GM12878 (cell line): ENCODE data around the gene VMAC. TPM values are rescaled to one million over a fixed set of nuclear protein-coding genes. Genes with fewer than 3 reads are reported as not detected.

ENCODE experiments used
- ATAC-seq: fragments of 200-7000 bp; cut with Tn5 transposase; 3 replicates; pipeline ENCODE4 v1.9.1; 2020; ENCODE audit warnings: mild to moderate bottlenecking, moderate library complexity
- BruUV-seq: library from RNA; stranded (reverse); fragments of 400-500 nt; replicated peaks from 2 replicates; lab custom pipeline; 2021; lab: Mats Ljungman, UMichigan
- CTCF ChIA-PET: fragments of 300-600 bp; sonication (Branson Sonifier 250); formaldehyde crosslinking; extraction: SDS; loops from one replicate; lab custom pipeline; 2021; ENCODE audit warnings: inconsistent platforms; lab: Yijun Ruan, JAX
- POLR2A ChIA-PET: fragments of 350-600 bp; formaldehyde crosslinking; extraction: SDS; loops from one replicate; lab custom pipeline; 2021; ENCODE audit warnings: inconsistent platforms; lab: Charles Lee
- RAD21 ChIA-PET: fragments of 300-600 bp; sonication (Branson Sonifier 250); formaldehyde crosslinking; loops from one replicate; lab custom pipeline; 2023; ENCODE audit warnings: antibody characterized with exemption; ENCODE audit not compliant: unreplicated experiment; lab: Charles Lee
- SMC1A ChIA-PET: fragments of 300-600 bp; sonication (Branson Sonifier 250); formaldehyde crosslinking; loops from one replicate; lab custom pipeline; 2023; ENCODE audit not compliant: unreplicated experiment, uncharacterized antibody; lab: Charles Lee
- DNase-seq: peaks from one replicate; pipeline ENCODE4 v3.0.0-alpha.2; 2011; ENCODE audit warnings: low read depth, low spot score
- FAIRE-seq: peaks from 3 replicates; lab custom pipeline; 2011; peaks lifted over from hg19 to GRCh38; lab: Jason Lieb, UNC
- H2AFZ ChIP-seq: 2 replicates; pipeline ENCODE4 v1.6.0; 2011; ENCODE audit warnings: low read depth, low read length, control low read depth; ENCODE audit not compliant: control insufficient read depth
- H3K27ac ChIP-seq: 2 replicates; pipeline ENCODE4 v1.5.1; 2011; ENCODE audit warnings: control low read depth; ENCODE audit not compliant: control insufficient read depth, insufficient read depth
- H3K27me3 ChIP-seq, 2 experiments: replicated peaks in 1 of 2; 2 replicates each; pipeline versions ENCODE4 v1.6.0 to v1.6.1; 2011; ENCODE audit warnings: low read length in 1 of 2; ENCODE audit not compliant: control insufficient read depth in 2 of 2, insufficient read depth in 2 of 2
- H3K36me3 ChIP-seq, 2 experiments: 2 replicates each; pipeline ENCODE4 v1.5.1; 2011; ENCODE audit warnings: low read length in 1 of 2; ENCODE audit not compliant: control insufficient read depth in 2 of 2, insufficient read depth in 2 of 2
- H3K4me1 ChIP-seq: 2 replicates; pipeline ENCODE4 v1.6.1; 2011; ENCODE audit warnings: mild to moderate bottlenecking, low read length, moderate library complexity, mixed read lengths; ENCODE audit not compliant: control insufficient read depth, insufficient read depth
- H3K4me2 ChIP-seq: 2 replicates; pipeline ENCODE4 v1.6.0; 2011; ENCODE audit warnings: control low read depth; ENCODE audit not compliant: control insufficient read depth, insufficient read depth
- H3K4me3 ChIP-seq: fragments of 200-600 bp; sonication (generic); 2 replicates; pipeline ENCODE4 v1.5.1; 2016
- H3K79me2 ChIP-seq: 2 replicates; pipeline ENCODE4 v1.6.0; 2011; ENCODE audit warnings: low read length; ENCODE audit not compliant: control insufficient read depth, insufficient read depth
- H3K9ac ChIP-seq: 2 replicates; pipeline ENCODE4 v1.8.0; 2011; ENCODE audit warnings: low read length, control low read depth, mixed read lengths; ENCODE audit not compliant: control insufficient read depth, insufficient read depth
- H3K9me3 ChIP-seq: replicated peaks from 3 replicates; pipeline ENCODE4 v1.5.1; 2011; ENCODE audit warnings: mild to moderate bottlenecking, low read length; ENCODE audit not compliant: control insufficient read depth, insufficient read depth
- H4K20me1 ChIP-seq: 2 replicates; pipeline ENCODE4 v1.6.0; 2011; ENCODE audit not compliant: control insufficient read depth, insufficient read depth
- ATF3 ChIP-seq: IDR thresholded peaks from 2 replicates; pipeline ENCODE4 v1.6.1; 2011; ENCODE audit warnings: low read depth, mild to moderate bottlenecking, low read length, moderate library complexity, borderline replicate concordance; ENCODE audit errors: extremely low read depth
- BHLHE40 ChIP-seq, 2 experiments: fragments of 450-650 bp in 1 of 2; IDR thresholded peaks; 2 replicates each; pipeline ENCODE4 v1.6.1; 2011 to 2017; ENCODE audit warnings: low read depth in 2 of 2, borderline replicate concordance in 1 of 2, improper control_type of control experiment in 1 of 2, low read length in 1 of 2, mild to moderate bottlenecking in 1 of 2
- EP300 ChIP-seq, 2 experiments: fragments of 150-350 bp in 1 of 2; IDR thresholded peaks; 2 replicates each; pipeline ENCODE4 v1.6.1; 2011 to 2012; ENCODE audit warnings: low read depth in 2 of 2, low read length in 2 of 2, borderline replicate concordance in 1 of 2, improper control_type of control experiment in 1 of 2, inconsistent platforms in 1 of 2; ENCODE audit not compliant: control insufficient read depth in 1 of 2
- PBX3 ChIP-seq: IDR thresholded peaks from 2 replicates; pipeline ENCODE4 v1.6.1; 2011; ENCODE audit warnings: mild to moderate bottlenecking, low read depth, low read length, moderate library complexity; ENCODE audit not compliant: insufficient replicate concordance
- POLR2A ChIP-seq: IDR thresholded peaks from 2 replicates; pipeline ENCODE4 v1.6.1; 2011; ENCODE audit warnings: low read depth, mild to moderate bottlenecking, low read length
- RELB ChIP-seq: fragments of 450-650 bp; IDR thresholded peaks from 2 replicates; pipeline ENCODE4 v1.6.1; 2017; ENCODE audit warnings: low read depth, mild to moderate bottlenecking, moderate library complexity
- SMAD1 ChIP-seq: fragments of 450-650 bp; IDR thresholded peaks from 2 replicates; pipeline ENCODE4 v1.6.1; 2018; ENCODE audit warnings: mild to moderate bottlenecking, low read depth; ENCODE audit not compliant: partially characterized antibody
- WGBS: methylation state at CpG from one replicate; pipeline ENCODE4 v1.1.6; 2016; ENCODE audit warnings: low lambda C conversion rate; ENCODE audit not compliant: insufficient replicate concordance, insufficient coverage; ENCODE audit errors: missing lambda C conversion rate; 5-methylcytosine and 5-hydroxymethylcytosine counted together
- in situ Hi-C: fragments of 300-500 bp; cut with MboI; formaldehyde crosslinking; loops from 9 replicates; pipeline ENCODE4 v1.14.3; 2018; ENCODE audit warnings: mixed read lengths
- intact Hi-C: fragments of 100-400 bp; cut with micrococcal nuclease; formaldehyde crosslinking; loops from one replicate; pipeline ENCODE4 v1.14.2; 2022; ENCODE audit not compliant: unreplicated experiment
- polyA plus RNA-seq, 11 experiments: library from polyadenylated mRNA; depleted of rRNA in 4 of 11; unstranded in 6 of 11; stranded (reverse) in 5 of 11; fragments of >200 nt; fragmentation: Nextera tagmentation in 4 of 11; fragmentation: Illumina TruSeq in 1 of 11; extraction: Ambion mirVana in 4 of 11; extraction: Trizol in 1 of 11; gene quantifications; 1 replicate in 1 of 11; 2 replicates in 10 of 11; pipeline versions ENCODE4 v1.2.1 to v1.2.3, GENCODE V29; 2011 to 2016; ENCODE audit warnings: inconsistent platforms in 2 of 11, missing spikeins in 2 of 11, low read depth in 1 of 11
- total RNA-seq, 4 experiments: library from RNA; depleted of rRNA in 3 of 4; stranded (reverse); fragments of >200 nt in 3 of 4; fragmentation: Illumina TruSeq in 1 of 4; extraction: Trizol in 1 of 4; gene quantifications; 2 replicates each; pipeline versions ENCODE4 v1.2.1 to v1.2.3, GENCODE V29; 2013 to 2021

Gene VMAC
- total and polyA plus RNA-seq, 10 of the 15 experiments (the other 5 are each of a cell fraction or from before 2014, with no cell fraction given) = 0.18 to 6.8 (median 1.8) TPM

- Histone ChIP-seq H3K4me3 (no peak overlapping the region), H3K27me3 (no peaks in the 10 kb centered on the region), H3K9ac (no peak overlapping the region), H4K20me1 (peaks cover 3% of the 10 kb centered on the region; the same call in 1 of the 2 replicates), H3K4me1 (no peaks in the 10 kb centered on the region), H3K4me2 (no peak overlapping the region), H3K9me3 (no peaks in the 10 kb centered on the region), H3K79me2 (no peaks in the 10 kb centered on the region), H2AFZ (no peak overlapping the region), H3K36me3 (peaks cover 0 to 3% of the 10 kb centered on the region in 2 experiments; a peak in 1 of 4 replicates), H3K27ac (no peak overlapping the region)
- DNase-seq (no peak), FAIRE-seq (no peak), ATAC-seq (no peak)
- POLR2A ChIA-PET = no interaction called here
- CTCF ChIA-PET = interaction anchor here (1.7 kb wide), 1 partner anchor 78 kb away, joined by 5 read pairs; no protein-coding TSS in a partner anchor
- SMC1A ChIA-PET = interaction anchor here (0.7 kb wide), 1 partner anchor 86 kb away, joined by 3 read pairs; no protein-coding TSS in a partner anchor
- intact Hi-C loops (no loop called here), in situ Hi-C loops (no loop called here)
- no peak for TF ChIP-seq PBX3
- no peak for TF ChIP-seq SMAD1
- no peak for TF ChIP-seq RELB
- no peak for TF ChIP-seq ATF3
- TF ChIP-seq EP300 (IDR thresholded peaks at IDR 0.05; ENCODE audit: borderline replicate concordance in 1 of 2, control insufficient read depth in 1 of 2, low read depth in 2 of 2, low read length in 2 of 2) = no peak
- TF ChIP-seq BHLHE40 (IDR thresholded peaks at IDR 0.05; ENCODE audit: borderline replicate concordance in 1 of 2, low read depth in 2 of 2, low read length in 1 of 2) = no peak
- peak; percentile 45; the same call in 1 of the 2 replicates for TF ChIP-seq POLR2A
- WGBS = 21% methylated on average over 7 of the region's 10 CpGs
- BruUV-seq = no TSS peak
- RAD21 ChIA-PET = no interaction called here
Measured at GRCh38 chr19:5890099-5890498, 14.6 kb upstream of the VMAC start.
